Measurements from ENCODE around the gene BBS12.

- TF ChIP-seq, protein P1, sequence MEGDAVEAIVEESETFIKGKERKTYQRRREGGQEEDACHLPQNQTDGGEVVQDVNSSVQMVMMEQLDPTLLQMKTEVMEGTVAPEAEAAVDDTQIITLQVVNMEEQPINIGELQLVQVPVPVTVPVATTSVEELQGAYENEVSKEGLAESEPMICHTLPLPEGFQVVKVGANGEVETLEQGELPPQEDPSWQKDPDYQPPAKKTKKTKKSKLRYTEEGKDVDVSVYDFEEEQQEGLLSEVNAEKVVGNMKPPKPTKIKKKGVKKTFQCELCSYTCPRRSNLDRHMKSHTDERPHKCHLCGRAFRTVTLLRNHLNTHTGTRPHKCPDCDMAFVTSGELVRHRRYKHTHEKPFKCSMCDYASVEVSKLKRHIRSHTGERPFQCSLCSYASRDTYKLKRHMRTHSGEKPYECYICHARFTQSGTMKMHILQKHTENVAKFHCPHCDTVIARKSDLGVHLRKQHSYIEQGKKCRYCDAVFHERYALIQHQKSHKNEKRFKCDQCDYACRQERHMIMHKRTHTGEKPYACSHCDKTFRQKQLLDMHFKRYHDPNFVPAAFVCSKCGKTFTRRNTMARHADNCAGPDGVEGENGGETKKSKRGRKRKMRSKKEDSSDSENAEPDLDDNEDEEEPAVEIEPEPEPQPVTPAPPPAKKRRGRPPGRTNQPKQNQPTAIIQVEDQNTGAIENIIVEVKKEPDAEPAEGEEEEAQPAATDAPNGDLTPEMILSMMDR (IDR thresholded peaks at IDR 0.05), result peak in 1 of 6 experiments; percentile 25
- peak in 1 of 2 donors; percentile 86 for TF ChIP-seq POLR2A (IDR thresholded peaks at IDR 0.05)
Measured at GRCh38 chr4:122732329-122733026, at the start of gene BBS12.
